Mesothelial cell of epicardium (in vitro differentiated cells): ENCODE results near the gene PAGE4. TPM values are rescaled to one million over a fixed set of nuclear protein-coding genes. Genes with fewer than 3 reads are reported as not detected.

Source experiments
- DNase-seq, 2 experiments: peaks; one replicate each; pipeline ENCODE4 v3.0.0; 2021; ENCODE audit warnings: low spot score in 2 of 2; ENCODE audit not compliant: unreplicated experiment in 2 of 2
- H3K27ac Mint-ChIP-seq: 2 replicates; pipeline ENCODE4 v1.8.0; 2021; ENCODE audit warnings: mixed read lengths
- H3K27me3 Mint-ChIP-seq: 2 replicates; pipeline ENCODE4 v1.8.0; 2021; ENCODE audit warnings: low read depth, mixed read lengths
- H3K36me3 Mint-ChIP-seq: 2 replicates; pipeline ENCODE4 v1.8.0; 2021; ENCODE audit warnings: mixed read lengths
- H3K4me1 Mint-ChIP-seq: 2 replicates; pipeline ENCODE4 v1.8.0; 2021; ENCODE audit warnings: mixed read lengths
- H3K4me3 Mint-ChIP-seq: 2 replicates; pipeline ENCODE4 v1.8.0; 2021; ENCODE audit warnings: mild to moderate bottlenecking, moderate library complexity, mixed read lengths
- H3K9me3 Mint-ChIP-seq: 2 replicates; pipeline ENCODE4 v1.8.0; 2021; ENCODE audit warnings: mixed read lengths
- CTCF ChIP-seq: fragments of 200-600 bp; sonication (generic); IDR thresholded peaks from one replicate; pipeline ENCODE4 v1.5.0; 2021; ENCODE audit warnings: antibody characterized with exemption; ENCODE audit not compliant: unreplicated experiment
- total RNA-seq: library from RNA; stranded (reverse); gene quantifications from 3 replicates; pipeline ENCODE4 v1.2.1, GENCODE V29; 2021

PAGE4 gene
- total RNA-seq, 1 donor from 2014 or later, result 0.67 TPM

- no peaks in the 10 kb centered on the region for H3K27me3 Mint-ChIP-seq
- no peak overlapping the region for H3K27ac Mint-ChIP-seq
- no peaks in the 10 kb centered on the region for H3K36me3 Mint-ChIP-seq
- no peak for TF ChIP-seq CTCF
- no peak for DNase-seq
- peaks cover 35% of the 10 kb centered on the region for H3K9me3 Mint-ChIP-seq
- peaks cover 20% of the 10 kb centered on the region for H3K4me1 Mint-ChIP-seq
- H3K4me3 Mint-ChIP-seq, result no peak overlapping the region
These were observed 13.5 kb downstream of the PAGE4 start for GRCh38 chrX:49842621-49843020.

GRCh38 chrX:49844611-49845010, 15.5 kb downstream of the PAGE4 start:
- H3K4me3 Mint-ChIP-seq, result no peak overlapping the region
- H3K4me1 Mint-ChIP-seq, result peaks cover 20% of the 10 kb centered on the region
- H3K27ac Mint-ChIP-seq, result no peak overlapping the region
- no peaks in the 10 kb centered on the region for H3K27me3 Mint-ChIP-seq
- H3K9me3 Mint-ChIP-seq, result peaks cover 41% of the 10 kb centered on the region
- no peak for TF ChIP-seq CTCF
- H3K36me3 Mint-ChIP-seq, result no peaks in the 10 kb centered on the region
- DNase-seq, result no peak

- no peaks in the 10 kb centered on the region for H3K36me3 Mint-ChIP-seq
- H3K27me3 Mint-ChIP-seq, result no peaks in the 10 kb centered on the region
- H3K9me3 Mint-ChIP-seq, result peaks cover 47% of the 10 kb centered on the region
- no peak overlapping the region for H3K27ac Mint-ChIP-seq
- no peak for DNase-seq
- peaks cover 17% of the 10 kb centered on the region for H3K4me1 Mint-ChIP-seq
- TF ChIP-seq CTCF, result no peak
- H3K4me3 Mint-ChIP-seq, result no peak overlapping the region
These were observed 16.7 kb downstream of the PAGE4 start for GRCh38 chrX:49845701-49846403.

- H3K36me3 Mint-ChIP-seq, result no peaks in the 10 kb centered on the region
- peak overlapping the region; percentile 48 for H3K27ac Mint-ChIP-seq
- H3K27me3 Mint-ChIP-seq, result no peaks in the 10 kb centered on the region
- peaks cover 45% of the 10 kb centered on the region for H3K9me3 Mint-ChIP-seq
- no peak overlapping the region for H3K4me3 Mint-ChIP-seq
- DNase-seq, result no peak
- peaks cover 13% of the 10 kb centered on the region for H3K4me1 Mint-ChIP-seq
- TF ChIP-seq CTCF, result no peak
These were observed 17.4 kb downstream of the PAGE4 start for GRCh38 chrX:49846522-49846921.

GRCh38 chrX:49848275-49848674, 19.2 kb downstream of the PAGE4 start:
- Mint-ChIP-seq H3K4me1 (peaks cover 13% of the 10 kb centered on the region), H3K36me3 (no peaks in the 10 kb centered on the region), H3K27me3 (no peaks in the 10 kb centered on the region), H3K27ac (no peak overlapping the region), H3K4me3 (no peak overlapping the region), H3K9me3 (peaks cover 42% of the 10 kb centered on the region)
- no peak for DNase-seq
- no peak for TF ChIP-seq CTCF
